GM10266 (cell line): ENCODE measurements around the gene CDC14B.
"Not testable (repeated sequence)": the region's sequence is repeated elsewhere in the genome, so short reads cannot be mapped to it uniquely, and the experiment has no call there.

Experiments
- DNase-seq: peaks from one replicate; pipeline ENCODE4 v3.0.0; 2012; ENCODE audit errors: extremely low spot score
- CTCF ChIP-seq: IDR thresholded peaks from 2 replicates; pipeline ENCODE4 v1.5.1; 2012; ENCODE audit warnings: mild to moderate bottlenecking, low read depth; ENCODE audit not compliant: control insufficient read depth, insufficient read depth; ENCODE audit errors: missing control alignments

The CDC14B gene

GRCh38 chr9:96620832-96621269 is 1.2 kb upstream of the CDC14B start:
- DNase-seq = no peak
- TF ChIP-seq CTCF = no peak

- TF ChIP-seq CTCF = no peak
These were observed 505 bp upstream of the CDC14B start for GRCh38 chr9:96620181-96620514.

GRCh38 chr9:96619124-96619465 is 548 bp downstream of the CDC14B start:
- DNase-seq = peak; percentile 30
- no peak for TF ChIP-seq CTCF

More at GRCh38 chr9:96620181-96620514, 505 bp upstream of the CDC14B start:
- DNase-seq = no peak

- TF ChIP-seq CTCF = no peak
- peak; percentile 26 for DNase-seq
These were observed 1.2 kb downstream of the CDC14B start for GRCh38 chr9:96618209-96619123.

GRCh38 chr9:96617439-96618185 is 2.0 kb downstream of the CDC14B start:
- no peak for DNase-seq
- TF ChIP-seq CTCF = no peak

- TF ChIP-seq CTCF = no peak
- DNase-seq = no peak
These were observed 2.7 kb downstream of the CDC14B start for GRCh38 chr9:96616817-96617438.

GRCh38 chr9:96615411-96615810 is 4.2 kb downstream of the CDC14B start:
- no peak for TF ChIP-seq CTCF
- no peak for DNase-seq

- not testable (repeated sequence) for DNase-seq
These were observed 5.0 kb downstream of the CDC14B start for GRCh38 chr9:96614664-96615063.
